Measurements from ENCODE around the gene PYY.

DNA sequence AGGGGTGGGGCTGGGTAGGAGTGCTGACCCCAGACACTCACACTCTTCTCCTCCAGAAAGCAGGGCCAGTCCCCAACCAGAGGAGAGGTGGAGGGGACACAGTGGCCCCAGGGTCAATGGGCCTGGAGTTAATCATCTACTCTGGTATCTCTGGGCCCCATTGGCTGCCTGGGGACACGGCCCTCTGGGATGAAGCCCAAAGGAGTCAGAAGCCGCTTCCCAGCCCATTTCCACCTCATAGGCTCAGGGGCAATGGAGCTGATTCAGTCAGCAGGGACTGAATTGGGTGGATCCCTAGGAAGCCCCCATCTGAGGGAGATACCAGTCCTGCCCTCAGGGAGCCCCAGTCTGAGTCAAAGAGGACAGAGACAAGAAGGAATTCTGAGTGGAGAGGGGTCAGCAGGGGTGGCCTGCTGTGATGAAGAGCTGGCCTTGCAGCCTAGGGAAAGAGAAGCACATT is 47.8 kb upstream of the PYY start:
- TF ChIP-seq EZH2 (IDR thresholded peaks at IDR 0.05; ENCODE audit: borderline replicate concordance, insufficient read depth, low read length, poor library complexity, severe bottlenecking): no peak
- TF ChIP-seq, protein P1, sequence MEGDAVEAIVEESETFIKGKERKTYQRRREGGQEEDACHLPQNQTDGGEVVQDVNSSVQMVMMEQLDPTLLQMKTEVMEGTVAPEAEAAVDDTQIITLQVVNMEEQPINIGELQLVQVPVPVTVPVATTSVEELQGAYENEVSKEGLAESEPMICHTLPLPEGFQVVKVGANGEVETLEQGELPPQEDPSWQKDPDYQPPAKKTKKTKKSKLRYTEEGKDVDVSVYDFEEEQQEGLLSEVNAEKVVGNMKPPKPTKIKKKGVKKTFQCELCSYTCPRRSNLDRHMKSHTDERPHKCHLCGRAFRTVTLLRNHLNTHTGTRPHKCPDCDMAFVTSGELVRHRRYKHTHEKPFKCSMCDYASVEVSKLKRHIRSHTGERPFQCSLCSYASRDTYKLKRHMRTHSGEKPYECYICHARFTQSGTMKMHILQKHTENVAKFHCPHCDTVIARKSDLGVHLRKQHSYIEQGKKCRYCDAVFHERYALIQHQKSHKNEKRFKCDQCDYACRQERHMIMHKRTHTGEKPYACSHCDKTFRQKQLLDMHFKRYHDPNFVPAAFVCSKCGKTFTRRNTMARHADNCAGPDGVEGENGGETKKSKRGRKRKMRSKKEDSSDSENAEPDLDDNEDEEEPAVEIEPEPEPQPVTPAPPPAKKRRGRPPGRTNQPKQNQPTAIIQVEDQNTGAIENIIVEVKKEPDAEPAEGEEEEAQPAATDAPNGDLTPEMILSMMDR (IDR thresholded peaks at IDR 0.05; ENCODE audit: poor library complexity, severe bottlenecking): no peak

Data from neural cell (in vitro differentiated cells).